Endothelial cell of umbilical vein (primary cell): ENCODE data around the gene MSH5. TPM values are rescaled to one million over a fixed set of nuclear protein-coding genes. Genes with fewer than 3 reads are reported as not detected.

ENCODE experiments used
- BruUV-seq: library from RNA; stranded (reverse); fragments of 400-500 nt; replicated peaks from 2 replicates; lab custom pipeline; 2021; lab: Mats Ljungman, UMichigan
- CTCF ChIA-PET: fragments of 300-600, 350-600 bp; sonication (Branson Sonifier 250); formaldehyde crosslinking; loops from one replicate; lab custom pipeline; 2021; ENCODE audit warnings: antibody characterized with exemption, inconsistent platforms; lab: Charles Lee
- POLR2A ChIA-PET: fragments of 300-600, 350-600 bp; sonication (Branson Sonifier 250); formaldehyde crosslinking; loops from one replicate; lab custom pipeline; 2021; ENCODE audit warnings: antibody characterized with exemption, inconsistent platforms; lab: Charles Lee
- DNase-seq: peaks from one replicate; pipeline ENCODE4 v3.0.0-alpha.2; 2011; ENCODE audit warnings: low read depth, low spot score
- FAIRE-seq: peaks from 2 replicates; lab custom pipeline; 2011; peaks lifted over from hg19 to GRCh38; lab: Jason Lieb, UNC
- H2AFZ ChIP-seq: 2 replicates; pipeline ENCODE4 v1.6.0; 2012; ENCODE audit warnings: low read depth, low read length, control low read depth, inconsistent platforms
- H3K27ac ChIP-seq: 2 replicates; pipeline ENCODE4 v1.5.1; 2011; ENCODE audit warnings: low read depth, mild to moderate bottlenecking, control low read depth, low read length, moderate library complexity; ENCODE audit not compliant: insufficient read depth
- H3K27me3 ChIP-seq, 2 experiments: 2 replicates each; pipeline versions ENCODE4 v1.6.0 to v1.6.1; 2011; ENCODE audit warnings: low read length in 2 of 2, mixed read lengths in 1 of 2; ENCODE audit not compliant: control insufficient read depth in 2 of 2, insufficient read depth in 2 of 2
- H3K36me3 ChIP-seq, 2 experiments: 2 replicates in 1 of 2; 3 replicates in 1 of 2; pipeline ENCODE4 v1.5.1; 2011; ENCODE audit warnings: low read length in 2 of 2, mild to moderate bottlenecking in 1 of 2, moderate library complexity in 1 of 2; ENCODE audit not compliant: control insufficient read depth in 2 of 2, insufficient read depth in 2 of 2; ENCODE audit errors: extremely low read depth in 1 of 2
- H3K4me1 ChIP-seq: 3 replicates; pipeline ENCODE4 v1.5.1; 2011; ENCODE audit warnings: mild to moderate bottlenecking, low read length; ENCODE audit not compliant: control insufficient read depth, insufficient read depth; ENCODE audit errors: extremely low read depth
- H3K4me2 ChIP-seq: 2 replicates; pipeline ENCODE4 v1.6.1; 2011; ENCODE audit warnings: low read length, control low read depth, mixed read lengths; ENCODE audit not compliant: insufficient read depth
- H3K4me3 ChIP-seq, 3 experiments: fragments of 200-600 bp in 1 of 3; sonication (generic), shearing (Covaris generic) in 1 of 3; replicated peaks in 1 of 3; 2 replicates each; pipeline ENCODE4 v1.5.1; 2011 to 2016; ENCODE audit warnings: control low read depth in 3 of 3, low read length in 3 of 3, mild to moderate bottlenecking in 2 of 3, inconsistent platforms in 1 of 3, low read depth in 1 of 3, moderate library complexity in 1 of 3; ENCODE audit not compliant: insufficient read depth in 1 of 3
- H3K79me2 ChIP-seq: 2 replicates; pipeline ENCODE4 v1.6.0; 2012; ENCODE audit warnings: low read length, inconsistent platforms; ENCODE audit not compliant: control insufficient read depth, insufficient read depth
- H3K9ac ChIP-seq: replicated peaks from 2 replicates; pipeline ENCODE3; 2011; ENCODE audit warnings: low read length, control low read depth; ENCODE audit not compliant: insufficient read depth; ENCODE audit errors: extremely low read depth
- H3K9me1 ChIP-seq: replicated peaks from 3 replicates; pipeline ENCODE4 v1.6.0; 2011; ENCODE audit warnings: mild to moderate bottlenecking, low read length; ENCODE audit not compliant: control insufficient read depth, insufficient read depth; ENCODE audit errors: extremely low read depth
- H3K9me3 ChIP-seq: replicated peaks from 2 replicates; pipeline ENCODE4 v1.5.1; 2012; ENCODE audit warnings: low read length, inconsistent platforms; ENCODE audit not compliant: control insufficient read depth, insufficient read depth
- H4K20me1 ChIP-seq: replicated peaks from 2 replicates; pipeline ENCODE3; 2011; ENCODE audit warnings: mild to moderate bottlenecking, low read length; ENCODE audit not compliant: control insufficient read depth, insufficient read depth; ENCODE audit errors: extremely low read depth
- CTCF ChIP-seq, 2 donors: IDR thresholded peaks; 1 replicate in 1 of 2; 2 replicates in 1 of 2; pipeline ENCODE4 v1.5.1; 2011; ENCODE audit warnings: low read length in 2 of 2, mild to moderate bottlenecking in 2 of 2, moderate library complexity in 2 of 2, control low read depth in 1 of 2, inconsistent platforms in 1 of 2, low read depth in 1 of 2; ENCODE audit not compliant: insufficient read depth in 1 of 2; ENCODE audit errors: extremely low read depth in 1 of 2
- EZH2 ChIP-seq: IDR thresholded peaks from 2 replicates; pipeline ENCODE4 v1.6.1; 2012; ENCODE audit warnings: borderline replicate concordance, low read depth, mild to moderate bottlenecking, moderate library complexity, low read length, inconsistent platforms; ENCODE audit not compliant: severe bottlenecking
- FOS ChIP-seq: IDR thresholded peaks from 2 replicates; pipeline ENCODE4 v1.6.1; 2011; ENCODE audit warnings: mild to moderate bottlenecking, low read length, moderate library complexity, borderline replicate concordance; ENCODE audit not compliant: insufficient read depth
- GATA2 ChIP-seq: IDR thresholded peaks from 2 replicates; pipeline ENCODE4 v1.7.0; 2011; ENCODE audit warnings: low read depth, mild to moderate bottlenecking, moderate library complexity, mixed read lengths, low read length; ENCODE audit not compliant: insufficient read length, insufficient read depth
- JUN ChIP-seq: IDR thresholded peaks from 2 replicates; pipeline ENCODE4 v1.6.1; 2011; ENCODE audit warnings: borderline replicate concordance, low read depth; ENCODE audit not compliant: insufficient read length, insufficient read depth
- MAX ChIP-seq: IDR thresholded peaks from 2 replicates; pipeline ENCODE4 v1.6.1; 2011; ENCODE audit not compliant: insufficient read depth, insufficient read length
- MYC ChIP-seq: IDR thresholded peaks from one replicate; pipeline ENCODE4 v1.6.1; 2011; ENCODE audit warnings: mild to moderate bottlenecking, low read depth, low read length
- POLR2A ChIP-seq: IDR thresholded peaks from 2 replicates; pipeline ENCODE4 v1.6.1; 2012; ENCODE audit warnings: low read depth, mild to moderate bottlenecking, control low read depth, low read length
- POLR2AphosphoS5 ChIP-seq: IDR thresholded peaks from 2 replicates; pipeline ENCODE4 v1.6.1; 2012; ENCODE audit warnings: low read depth, mild to moderate bottlenecking, control low read depth, low read length, moderate library complexity; ENCODE audit not compliant: insufficient read depth
- dilution Hi-C: fragments of 300-500 bp; cut with MboI; formaldehyde crosslinking; loops from one replicate; pipeline ENCODE4 v1.15.0; 2019; ENCODE audit warnings: low sequenced_read_pairs; ENCODE audit not compliant: extremely low pct_ligation_motif_present
- intact Hi-C: fragments of 100-400 bp; cut with micrococcal nuclease; formaldehyde crosslinking; loops from one replicate; pipeline ENCODE4 v1.10.0; 2022
- polyA plus RNA-seq, 4 experiments: library from polyadenylated mRNA; depleted of rRNA in 3 of 4; stranded (reverse) in 3 of 4; unstranded in 1 of 4; fragments of >200 nt; gene quantifications; 2 replicates each; pipeline versions ENCODE4 v1.2.1 to v1.2.3, GENCODE V29; 2011 to 2012; ENCODE audit warnings: missing spikeins in 1 of 4
- total RNA-seq: library from RNA; stranded (reverse); gene quantifications from 2 replicates; pipeline ENCODE4 v1.2.3, GENCODE V29; 2021

The MSH5 gene
- total and polyA plus RNA-seq, 2 donors (not counting 3 experiments of a cell fraction or from before 2014, with no cell fraction given): 27.1 to 43.8 TPM

- no peaks in the 10 kb centered on the region for H3K9me3 ChIP-seq
- peak; percentile 90 for TF ChIP-seq POLR2AphosphoS5
- no peak for TF ChIP-seq GATA2
- TF ChIP-seq EZH2: no peak
- TF ChIP-seq POLR2A: peak; percentile 97
- TF ChIP-seq MYC: no peak
- peak in 1 of 2 donors; percentile 3 for TF ChIP-seq CTCF (IDR thresholded peaks at IDR 0.05; ENCODE audit: extremely low read depth in 1 of 2, insufficient read depth in 1 of 2, low read depth in 1 of 2, low read length in 2 of 2)
- peak; percentile 7 for TF ChIP-seq MAX
- TF ChIP-seq FOS: no peak
- TF ChIP-seq JUN: no peak
- ChIA-PET CTCF (interaction anchor here (1.0 to 1.9 kb wide), 12 partner anchors 8 to 128 kb away, joined by 3 to 9 read pairs (median 6); partner anchors contain the start of genes DDAH2, LSM2, LY6G5C and LY6G6D), POLR2A (interaction anchor here (0.7 to 1.2 kb wide), 6 partner anchors 8 to 124 kb away, joined by 3 to 6 read pairs (median 4); partner anchors contain the start of genes DDAH2, GPANK1, HSPA1B and MSH5)
- peak; percentile 100 for FAIRE-seq
- TSS peak; percentile 80 for BruUV-seq
- H2AFZ ChIP-seq: peak within 1 kb of the TSS; percentile 76
- peaks cover 21% of the 10 kb centered on the region for H3K79me2 ChIP-seq
- peak; percentile 99 for DNase-seq
- H3K4me1 ChIP-seq: peaks cover 11% of the 10 kb centered on the region
- H3K4me3 ChIP-seq: peak within 1 kb of the TSS; percentile 59 to 80 (median 74)
- intact Hi-C loops: loop anchor here (1.0 to 2.0 kb wide), 7 partner anchors 22 to 124 kb away; partner anchors contain the start of genes BAG6, HSPA1B, LY6G5C and PRRC2A
- no peaks in the 10 kb centered on the region for H3K36me3 ChIP-seq
- H4K20me1 ChIP-seq: no peaks in the 10 kb centered on the region
- peak within 1 kb of the TSS; percentile 90 for H3K9ac ChIP-seq
- dilution Hi-C loops: no loop called here
- H3K27me3 ChIP-seq: no peaks in the 10 kb centered on the region
- no peaks in the 10 kb centered on the region for H3K9me1 ChIP-seq
- H3K4me2 ChIP-seq: peak within 1 kb of the TSS; percentile 81
- peak within 1 kb of the TSS; percentile 77 for H3K27ac ChIP-seq
Measured at GRCh38 chr6:31702819-31703716, 36.7 kb upstream of the MSH5 start, which contains the start of gene ABHD16A. Gene ABHD16A (minus strand): TSS chr6:31703324. CDS start chr6:31703281, 43 bp downstream.
